Tongue (tissue), 2 donors: ENCODE results near the gene CTU1. TPM values are rescaled to one million over a fixed set of nuclear protein-coding genes. Genes with fewer than 3 reads are reported as not detected.
A peak's percentile ranks its signal among the peaks of the same experiment; 100 is the strongest.

Experiments used
- DNase-seq: peaks from one replicate; pipeline ENCODE4 v3.0.0-alpha.2; 2015
- total RNA-seq: library from RNA; depleted of rRNA; stranded (reverse); fragments of >200 nt; gene quantifications from one replicate; pipeline ENCODE4 v1.2.3, GENCODE V29; 2014

CTU1 gene
- total RNA-seq, 1 donor from 2014 or later = 6.1 TPM

GRCh38 chr19:51081476-51081875 is 26.7 kb downstream of the CTU1 start:
- no peak for DNase-seq

DNA sequence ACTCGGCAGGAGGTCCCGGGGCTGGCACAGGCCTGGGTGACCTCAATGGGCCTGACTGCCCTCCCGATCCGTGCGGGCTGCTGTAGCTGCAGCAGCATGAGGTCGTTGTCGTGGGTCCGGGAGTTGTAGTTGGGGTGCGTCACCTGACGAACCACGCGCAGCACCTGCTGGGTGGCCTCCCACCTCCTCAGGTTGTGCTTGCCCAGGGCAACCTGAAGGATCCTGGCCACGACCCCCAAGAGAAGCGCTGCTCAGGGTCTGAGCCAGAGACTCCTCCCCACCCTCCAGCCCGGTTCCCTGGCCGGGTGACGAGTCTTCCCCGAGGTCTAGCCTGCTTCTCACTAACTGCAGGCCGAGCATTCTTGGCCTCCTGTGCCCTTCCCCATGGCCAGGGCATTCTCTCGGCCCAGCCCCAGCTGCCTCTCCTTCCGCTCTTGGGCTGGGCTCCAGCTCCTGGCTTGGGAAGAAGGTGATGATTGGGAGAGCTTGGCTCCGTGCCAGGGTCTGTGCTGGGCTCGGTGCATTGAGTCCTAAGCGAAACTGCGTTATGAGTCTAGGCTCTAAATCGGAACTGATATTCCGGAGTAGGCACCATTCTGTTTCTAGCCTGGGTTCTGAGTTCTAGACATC is 28.6 kb downstream of the CTU1 start:
- DNase-seq = no peak

GRCh38 chr19:51078731-51079130 is 29.5 kb downstream of the CTU1 start:
- DNase-seq = no peak

DNA sequence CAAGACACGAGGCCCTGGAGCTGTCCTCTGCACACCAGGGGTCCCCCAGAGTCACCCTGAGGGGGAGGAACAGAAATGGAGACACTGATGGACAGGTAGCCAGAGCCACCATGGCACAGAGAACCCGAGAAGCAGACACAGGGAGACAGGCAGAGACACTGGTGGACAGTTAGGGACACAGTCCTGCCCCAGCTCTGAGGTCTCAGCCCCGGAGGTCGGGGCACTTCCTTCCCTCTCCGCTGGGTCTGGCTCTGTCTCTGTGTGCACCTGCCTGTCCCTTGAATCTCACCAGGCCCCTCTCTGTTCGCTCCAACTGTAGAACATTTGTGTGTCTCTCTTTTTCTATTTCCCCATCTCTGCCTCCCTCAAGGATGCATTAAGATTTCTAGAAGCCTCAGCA is 30.1 kb downstream of the CTU1 start:
- no peak for DNase-seq

DNA sequence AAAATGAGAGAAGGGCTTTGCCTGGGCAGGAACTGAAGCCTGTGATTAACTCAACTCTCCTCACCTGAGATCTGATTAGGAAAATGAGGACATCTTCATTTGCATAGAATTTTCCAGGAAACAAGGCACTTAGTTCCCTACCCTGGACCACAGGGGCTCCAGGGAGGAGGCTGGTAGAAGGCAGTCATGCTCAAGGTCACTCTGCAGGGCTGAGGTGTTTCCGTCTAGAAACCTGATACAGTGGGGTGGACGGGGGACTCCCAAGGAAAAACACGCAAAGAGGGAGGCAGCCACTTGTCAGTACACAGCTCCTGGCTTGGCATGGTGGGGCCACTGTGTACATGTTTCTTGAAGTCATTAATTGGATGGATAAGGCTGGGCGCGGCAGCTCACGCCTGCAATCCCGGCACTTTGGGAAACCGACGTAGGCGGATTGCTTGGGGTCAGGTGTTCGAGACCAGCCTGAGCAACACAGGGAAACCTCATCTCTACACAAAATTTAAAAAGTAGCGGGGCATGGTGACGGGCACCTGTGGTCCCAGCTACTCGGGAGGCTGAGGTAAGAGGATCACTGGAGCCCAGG is 31.5 kb downstream of the CTU1 start:
- no peak for DNase-seq

DNA sequence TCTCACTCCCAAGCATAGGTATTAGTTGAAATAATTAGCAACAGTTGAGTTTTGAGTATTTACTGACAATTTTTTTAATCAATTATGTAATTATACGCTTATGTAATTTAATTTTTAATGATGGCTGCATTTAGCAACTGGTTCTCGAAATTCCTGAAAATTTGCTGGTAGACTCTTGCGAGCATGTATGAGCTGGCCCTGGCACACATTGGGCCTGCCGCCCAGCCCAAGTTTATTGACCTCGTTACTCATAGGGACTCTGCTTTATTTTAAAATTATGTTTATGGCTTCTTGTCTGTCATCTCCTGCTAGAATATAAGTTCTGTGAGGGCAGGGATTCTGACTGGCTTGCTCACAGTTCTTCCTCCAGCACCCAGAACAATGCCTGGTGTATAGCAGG is 32.2 kb downstream of the CTU1 start:
- no peak for DNase-seq

- no peak for DNase-seq
These were observed 37.2 kb downstream of the CTU1 start for GRCh38 chr19:51071095-51071405.

DNA sequence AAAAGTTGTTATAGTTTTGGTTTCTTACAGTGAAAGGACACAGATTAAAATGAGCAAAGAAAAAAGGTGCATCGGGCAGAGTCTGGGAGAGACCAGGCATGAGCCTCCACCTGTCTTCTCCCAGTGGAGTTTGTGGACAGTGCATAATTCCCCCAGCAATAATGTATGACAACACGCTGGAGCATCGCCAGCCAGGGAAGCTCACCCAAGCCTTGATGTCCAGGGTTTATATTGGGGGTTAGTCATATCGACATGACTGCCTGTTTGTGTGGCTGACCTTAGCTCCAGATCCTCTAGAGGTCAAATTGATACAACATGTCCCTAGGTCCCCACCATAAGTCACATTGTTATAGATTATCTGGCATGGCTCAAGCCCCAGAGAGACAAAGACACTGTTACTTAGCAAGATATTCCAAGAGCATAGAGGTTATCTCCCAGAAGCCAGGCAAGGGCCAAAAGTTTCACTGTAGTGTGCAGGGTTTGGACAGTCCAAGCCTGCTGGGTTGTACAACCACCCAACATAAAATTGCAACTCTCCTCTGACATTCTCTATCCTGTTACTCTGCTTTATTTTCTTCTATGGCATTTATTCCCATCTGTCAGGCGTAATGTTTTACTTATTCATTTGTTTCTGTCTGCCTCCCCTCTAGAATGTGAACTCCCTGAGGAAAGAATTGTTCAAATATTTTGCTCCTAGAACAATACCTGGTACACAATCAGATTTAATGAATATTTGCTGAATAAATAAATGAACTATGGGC is 37.7 kb downstream of the CTU1 start:
- no peak for DNase-seq

- DNase-seq = no peak
These were observed 41.6 kb downstream of the CTU1 start for GRCh38 chr19:51066393-51067186.

- DNase-seq = no peak
These were observed 42.8 kb downstream of the CTU1 start for GRCh38 chr19:51065221-51065960.

GRCh38 chr19:51064534-51065220 is 43.5 kb downstream of the CTU1 start, which contains the start of gene KLK13:
TSS of gene KLK13 (minus strand) at chr19:51065092. CDS start at chr19:51065067, 25 bp downstream.
- DNase-seq = peak; percentile 2

GRCh38 chr19:51063664-51064063 is 44.5 kb downstream of the CTU1 start:
- DNase-seq = no peak

GRCh38 chr19:51060973-51061372 is 47.2 kb downstream of the CTU1 start:
- DNase-seq = no peak

GRCh38 chr19:51060336-51060735 is 47.9 kb downstream of the CTU1 start:
- no peak for DNase-seq

GRCh38 chr19:51059715-51060114 is 48.5 kb downstream of the CTU1 start:
- DNase-seq = no peak

DNA sequence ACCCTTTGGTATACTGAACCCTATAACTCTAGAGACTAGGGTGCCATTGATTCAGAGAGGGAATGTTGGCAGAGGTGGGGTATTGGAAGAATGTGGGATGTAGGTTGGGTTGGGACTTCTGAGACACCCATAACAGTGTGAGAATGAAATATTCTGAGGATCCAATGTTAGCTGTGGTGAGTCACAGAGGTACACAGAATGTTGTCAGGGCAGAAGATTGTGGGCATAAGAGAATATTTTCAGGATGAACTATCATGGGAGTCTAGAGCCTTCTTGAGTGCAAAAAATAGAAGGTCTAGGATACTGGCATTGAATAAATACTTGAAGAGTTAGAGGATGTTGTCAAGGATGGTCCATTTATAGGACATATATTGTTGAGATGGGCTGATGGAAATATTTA is 52.3 kb downstream of the CTU1 start:
- DNase-seq = no peak

Other genes with a start within 250 kb of the CTU1 start
- gene KLK2, start 235.0 kb downstream of the CTU1 start, total RNA-seq = not detected
- gene KLK4, start 197.0 kb downstream of the CTU1 start, total RNA-seq = not detected
- gene KLK5, start 155.4 kb downstream of the CTU1 start, total RNA-seq = 1.1 TPM
- not detected for gene KLK6, start 138.8 kb downstream of the CTU1 start, total RNA-seq
- 0.51 TPM for gene KLK7, start 124.5 kb downstream of the CTU1 start, total RNA-seq
- gene KLK8, start 106.8 kb downstream of the CTU1 start, total RNA-seq = 1.3 TPM
- 13.8 TPM for gene KLK10, start 88.7 kb downstream of the CTU1 start, total RNA-seq
- 11.4 TPM for gene KLK11, start 81.8 kb downstream of the CTU1 start, total RNA-seq
- gene KLK12, start 73.4 kb downstream of the CTU1 start, total RNA-seq = 7.2 TPM
- 4.8 TPM for gene KLK13, start 43.3 kb downstream of the CTU1 start, total RNA-seq
- 0.72 TPM for gene KLK14, start 25.5 kb downstream of the CTU1 start, total RNA-seq
- gene SIGLEC9, start 16.5 kb upstream of the CTU1 start, total RNA-seq = 0.21 TPM
- not detected for gene SIGLEC7, start 33.9 kb upstream of the CTU1 start, total RNA-seq
- 3.5 TPM for gene CD33, start 116.7 kb upstream of the CTU1 start, total RNA-seq
- not detected for gene SIGLECL1, start 142.7 kb upstream of the CTU1 start, total RNA-seq
- 0.10 TPM for gene IGLON5, start 203.2 kb upstream of the CTU1 start, total RNA-seq
- 2.5 TPM for gene VSIG10L, start 233.7 kb upstream of the CTU1 start, total RNA-seq